NOMO-1 treated with dmso at 0.1 percent for 144 hours (cell line): ENCODE results near the gene NECTIN1.

Experiments used
- DNase-seq: peaks from one replicate; lab custom pipeline; 2025; ENCODE audit not compliant: unreplicated experiment; lab: John Stamatoyannopoulos, UW

NECTIN1 gene

GRCh38 chr11:119734788-119735187 lies 5.8 kb upstream of the NECTIN1 start:
- DNase-seq = no peak

GRCh38 chr11:119730789-119731386 lies 1.9 kb upstream of the NECTIN1 start:
- DNase-seq = no peak

- no peak for DNase-seq
Measured at GRCh38 chr11:119729951-119730613, 1.1 kb upstream of the NECTIN1 start.

GRCh38 chr11:119729581-119729927 lies 554 bp upstream of the NECTIN1 start:
- DNase-seq = no peak

GRCh38 chr11:119728211-119728626 lies 781 bp downstream of the NECTIN1 start:
- DNase-seq = no peak

- DNase-seq = no peak
Measured at GRCh38 chr11:119727523-119728151, 1.4 kb downstream of the NECTIN1 start.

- no peak for DNase-seq
Measured at GRCh38 chr11:119726585-119727522, 2.1 kb downstream of the NECTIN1 start.

GRCh38 chr11:119726150-119726553 lies 2.8 kb downstream of the NECTIN1 start:
- DNase-seq = no peak

- no peak for DNase-seq
Measured at GRCh38 chr11:119724956-119725355, 4.0 kb downstream of the NECTIN1 start.

- no peak for DNase-seq
Measured at GRCh38 chr11:119723952-119724325, 5.1 kb downstream of the NECTIN1 start.

GRCh38 chr11:119723243-119723951 lies 5.6 kb downstream of the NECTIN1 start:
- DNase-seq = no peak

- DNase-seq = no peak
Measured at GRCh38 chr11:119722281-119722794, 6.7 kb downstream of the NECTIN1 start.

GRCh38 chr11:119721129-119722120 lies 7.6 kb downstream of the NECTIN1 start:
- no peak for DNase-seq

GRCh38 chr11:119720311-119720913 lies 8.6 kb downstream of the NECTIN1 start:
- no peak for DNase-seq

- no peak for DNase-seq
Measured at GRCh38 chr11:119717839-119718534, 11.0 kb downstream of the NECTIN1 start.

- DNase-seq = no peak
Measured at GRCh38 chr11:119716582-119717498, 12.2 kb downstream of the NECTIN1 start.

GRCh38 chr11:119714590-119714989 lies 14.4 kb downstream of the NECTIN1 start:
- no peak for DNase-seq
